H1 (cell line): ENCODE results near the gene ERO1B. TPM values are rescaled to one million over a fixed set of nuclear protein-coding genes. Genes with fewer than 3 reads are reported as not detected.

Experiments
- CTCF ChIA-PET: fragments of 300-600 bp; sonication (Branson Sonifier 250); formaldehyde crosslinking; loops from one replicate; lab custom pipeline; 2021; ENCODE audit not compliant: partially characterized antibody; lab: Charles Lee
- POLR2A ChIA-PET: fragments of 300-600 bp; sonication (Branson Sonifier 250); formaldehyde crosslinking; loops from one replicate; lab custom pipeline; 2021; ENCODE audit warnings: inconsistent platforms; ENCODE audit not compliant: partially characterized antibody; lab: Charles Lee
- DNase-seq, 2 experiments: peaks; one replicate each; pipeline versions ENCODE4 v3.0.0 to v3.0.0-alpha.2; 2010 to 2022; ENCODE audit warnings: low spot score in 2 of 2, low read depth in 1 of 2, mixed read lengths in 1 of 2
- FAIRE-seq: peaks from 2 replicates; lab custom pipeline; 2011; peaks lifted over from hg19 to GRCh38; lab: Jason Lieb, UNC
- H2AFZ ChIP-seq: 2 replicates; pipeline ENCODE4 v1.8.1; 2012; ENCODE audit warnings: low read length, inconsistent platforms
- H2AK5ac ChIP-seq: 2 replicates; pipeline ENCODE4 v1.6.1; 2013; ENCODE audit warnings: low read depth, low read length
- H2BK120ac ChIP-seq: replicated peaks from 2 replicates; pipeline ENCODE3; 2013; ENCODE audit warnings: low read depth, low read length, inconsistent platforms
- H2BK12ac ChIP-seq: 2 replicates; pipeline ENCODE4 v1.6.1; 2013; ENCODE audit warnings: low read depth, low read length
- H2BK15ac ChIP-seq: 2 replicates; pipeline ENCODE4 v1.6.1; 2013; ENCODE audit warnings: low read length
- H2BK20ac ChIP-seq: 2 replicates; pipeline ENCODE4 v1.6.1; 2013; ENCODE audit warnings: low read length
- H2BK5ac ChIP-seq: 2 replicates; pipeline ENCODE4 v1.6.1; 2013; ENCODE audit warnings: low read depth, low read length
- H3K14ac ChIP-seq: 2 replicates; pipeline ENCODE4 v1.6.1; 2013; ENCODE audit warnings: inconsistent platforms; ENCODE audit not compliant: insufficient read length
- H3K18ac ChIP-seq: 2 replicates; pipeline ENCODE4 v1.6.1; 2013; ENCODE audit warnings: low read length; ENCODE audit errors: extremely low read depth
- H3K23ac ChIP-seq: 2 replicates; pipeline ENCODE4 v1.6.1; 2013; ENCODE audit warnings: inconsistent platforms; ENCODE audit not compliant: insufficient read length
- H3K23me2 ChIP-seq: 2 replicates; pipeline ENCODE4 v1.6.1; 2013; ENCODE audit warnings: low read depth, low read length
- H3K27ac ChIP-seq: 2 replicates; pipeline ENCODE4 v1.6.1; 2011; ENCODE audit warnings: low read depth, low read length, inconsistent platforms
- H3K27me3 ChIP-seq, 4 experiments: replicated peaks in 1 of 4; 1 replicate in 1 of 4; 2 replicates in 3 of 4; pipeline versions ENCODE4 v1.6.1 to v1.8.1; 2011 to 2013; ENCODE audit warnings: low read length in 3 of 4, mild to moderate bottlenecking in 3 of 4, inconsistent platforms in 2 of 4, mixed read lengths in 2 of 4, moderate library complexity in 1 of 4; ENCODE audit not compliant: control insufficient read depth in 3 of 4, insufficient read depth in 3 of 4; ENCODE audit errors: extremely low read depth in 1 of 4
- H3K36me3 ChIP-seq, 4 experiments: 2 replicates each; pipeline versions ENCODE4 v1.6.1 to v1.8.1; 2011 to 2013; ENCODE audit warnings: mild to moderate bottlenecking in 4 of 4, low read length in 3 of 4, moderate library complexity in 2 of 4, control low read depth in 1 of 4, inconsistent platforms in 1 of 4; ENCODE audit not compliant: insufficient read depth in 4 of 4, control insufficient read depth in 2 of 4
- H3K4ac ChIP-seq: replicated peaks from 2 replicates; pipeline ENCODE3; 2013; ENCODE audit warnings: low read length, low read depth, mixed read lengths, inconsistent platforms; ENCODE audit not compliant: insufficient read length
- H3K4me1 ChIP-seq, 4 experiments: replicated peaks in 1 of 4; 1 replicate in 1 of 4; 2 replicates in 3 of 4; pipeline versions ENCODE4 v1.6.1 to v1.8.1; 2011 to 2013; ENCODE audit warnings: low read length in 3 of 4, inconsistent platforms in 2 of 4, mixed read lengths in 1 of 4; ENCODE audit not compliant: insufficient read depth in 4 of 4, control insufficient read depth in 3 of 4
- H3K4me2 ChIP-seq, 2 experiments: 2 replicates each; pipeline versions ENCODE4 v1.6.1 to v1.8.1; 2011 to 2013; ENCODE audit warnings: low read depth in 2 of 2, low read length in 2 of 2, control low read depth in 1 of 2, inconsistent platforms in 1 of 2, mild to moderate bottlenecking in 1 of 2; ENCODE audit not compliant: insufficient read depth in 1 of 2
- H3K4me3 ChIP-seq, 4 experiments: fragments of 200-600, 300-600 bp in 1 of 4; sonication (generic), shearing (Covaris generic), sonication (Bioruptor Twin) in 1 of 4; 2 replicates each; pipeline versions ENCODE4 v1.5.1 to v1.8.1; 2011 to 2016; ENCODE audit warnings: low read length in 4 of 4, low read depth in 3 of 4, control low read depth in 2 of 4, inconsistent platforms in 2 of 4, mild to moderate bottlenecking in 2 of 4, mixed read lengths in 1 of 4, moderate library complexity in 1 of 4; ENCODE audit not compliant: insufficient read depth in 2 of 4; ENCODE audit errors: extremely low read depth in 1 of 4
- H3K56ac ChIP-seq: replicated peaks from 2 replicates; pipeline ENCODE3; 2013; ENCODE audit warnings: low read depth, mild to moderate bottlenecking, mixed read lengths, low read length, inconsistent platforms; ENCODE audit not compliant: insufficient read length
- H3K79me1 ChIP-seq: 2 replicates; pipeline ENCODE4 v1.6.1; 2013; ENCODE audit warnings: low read depth, low read length, control low read depth
- H3K79me2 ChIP-seq, 2 experiments: 2 replicates each; pipeline versions ENCODE4 v1.6.1 to v1.8.1; 2012 to 2013; ENCODE audit warnings: low read length in 2 of 2, mild to moderate bottlenecking in 2 of 2, inconsistent platforms in 1 of 2; ENCODE audit not compliant: insufficient read depth in 2 of 2, control insufficient read depth in 1 of 2
- H3K9ac ChIP-seq, 4 experiments: replicated peaks in 1 of 4; 1 replicate in 1 of 4; 2 replicates in 3 of 4; pipeline versions ENCODE4 v1.6.1 to v1.8.1; 2011 to 2013; ENCODE audit warnings: low read depth in 3 of 4, low read length in 3 of 4, control low read depth in 2 of 4, mild to moderate bottlenecking in 2 of 4, moderate library complexity in 2 of 4, inconsistent platforms in 1 of 4; ENCODE audit errors: extremely low read depth in 1 of 4
- H3K9me3 ChIP-seq, 2 experiments: 2 replicates each; pipeline versions ENCODE4 v1.6.1 to v1.8.1; 2012 to 2013; ENCODE audit warnings: mild to moderate bottlenecking in 2 of 2, moderate library complexity in 2 of 2, control low read depth in 1 of 2, inconsistent platforms in 1 of 2, low read depth in 1 of 2, low read length in 1 of 2, mixed read lengths in 1 of 2; ENCODE audit not compliant: insufficient read depth in 2 of 2
- H4K20me1 ChIP-seq, 2 experiments: replicated peaks in 1 of 2; 2 replicates each; pipeline versions ENCODE3 to v1.8.1; 2011 to 2013; ENCODE audit warnings: inconsistent platforms in 2 of 2, low read length in 2 of 2, mild to moderate bottlenecking in 1 of 2; ENCODE audit not compliant: insufficient read depth in 2 of 2, control insufficient read depth in 1 of 2
- H4K5ac ChIP-seq: 2 replicates; pipeline ENCODE4 v1.6.1; 2013; ENCODE audit warnings: low read length, low read depth, mixed read lengths, inconsistent platforms; ENCODE audit not compliant: insufficient read length
- H4K8ac ChIP-seq: 2 replicates; pipeline ENCODE4 v1.8.0; 2013; ENCODE audit warnings: mild to moderate bottlenecking, moderate library complexity, low read length, inconsistent platforms; ENCODE audit not compliant: insufficient read depth; ENCODE audit errors: extremely low read depth
- H4K91ac ChIP-seq: replicated peaks from 2 replicates; pipeline ENCODE3; 2013; ENCODE audit warnings: low read length, mixed read lengths, inconsistent platforms; ENCODE audit not compliant: insufficient read length
- ATF3 ChIP-seq: IDR thresholded peaks from 2 replicates; pipeline ENCODE4 v1.6.1; 2011; ENCODE audit warnings: low read depth, mild to moderate bottlenecking, low read length; ENCODE audit not compliant: insufficient read depth
- BCL11A ChIP-seq, 2 experiments: IDR thresholded peaks; one replicate each; pipeline ENCODE4 v1.6.1; 2011; ENCODE audit warnings: low read depth in 2 of 2, low read length in 2 of 2, mild to moderate bottlenecking in 2 of 2
- CREB1 ChIP-seq: IDR thresholded peaks from 2 replicates; pipeline ENCODE4 v1.6.1; 2012; ENCODE audit warnings: inconsistent platforms
- EZH2 ChIP-seq: fragments of 200-600 bp; sonication (generic); IDR thresholded peaks from 2 replicates; pipeline ENCODE4 v1.7.1; 2012; ENCODE audit warnings: low read depth, mild to moderate bottlenecking, moderate library complexity, low read length, inconsistent platforms; ENCODE audit not compliant: severe bottlenecking
- POU5F1 ChIP-seq: IDR thresholded peaks from 2 replicates; pipeline ENCODE4 v1.6.1; 2011; ENCODE audit warnings: low read depth, mild to moderate bottlenecking, low read length, moderate library complexity
- SIN3A ChIP-seq, 2 experiments: IDR thresholded peaks in 1 of 2; conservative IDR thresholded peaks in 1 of 2; 2 replicates each; pipeline ENCODE4 v1.6.1; 2011 to 2012; ENCODE audit warnings: low read length in 2 of 2, improper control_type of control experiment in 1 of 2, low read depth in 1 of 2, mild to moderate bottlenecking in 1 of 2
- SIRT6 ChIP-seq: IDR thresholded peaks from one replicate; pipeline ENCODE4 v1.7.1; 2012; ENCODE audit warnings: low read length, inconsistent platforms
- SP1 ChIP-seq: IDR thresholded peaks from 2 replicates; pipeline ENCODE4 v1.6.1; 2011; ENCODE audit warnings: low read depth, low read length
- SP2 ChIP-seq: IDR thresholded peaks from 2 replicates; pipeline ENCODE4 v1.6.1; 2012; ENCODE audit warnings: mild to moderate bottlenecking, low read length, inconsistent platforms
- TBP ChIP-seq: IDR thresholded peaks from 2 replicates; pipeline ENCODE4 v1.6.1; 2011; ENCODE audit warnings: low read depth, low read length, improper control_type of control experiment
- TEAD4 ChIP-seq: IDR thresholded peaks from 2 replicates; pipeline ENCODE4 v1.6.1; 2012; ENCODE audit warnings: low read depth, low read length, inconsistent platforms, mixed read lengths
- WGBS, 2 experiments: shearing (Covaris generic) in 1 of 2; methylation state at CpG; one replicate each; pipeline versions ENCODE4 v1.1.6 to v1.1.7; 2013 to 2015; ENCODE audit warnings: low lambda C conversion rate in 2 of 2, mixed read lengths in 2 of 2, inconsistent platforms in 1 of 2, low coverage in 1 of 2, missing lambda C conversion rate in 1 of 2; ENCODE audit not compliant: insufficient replicate concordance in 2 of 2, insufficient coverage in 1 of 2, insufficient read length in 1 of 2; ENCODE audit errors: extremely low coverage in 1 of 2, missing lambda C conversion rate in 1 of 2; 5-methylcytosine and 5-hydroxymethylcytosine counted together
- polyA plus RNA-seq, 7 experiments: library from polyadenylated mRNA; depleted of rRNA in 3 of 7; stranded (reverse) in 5 of 7; unstranded in 2 of 7; fragments of >200 nt in 5 of 7; fragments of 200-250 nt in 2 of 7; gene quantifications; 1 replicate in 5 of 7; 2 replicates in 1 of 7; 4 replicates in 1 of 7; pipeline versions ENCODE4 v1.2.1 to v1.2.3, GENCODE V29; 2011 to 2013; ENCODE audit warnings: missing spikeins in 2 of 7, mixed read lengths in 2 of 7
- total RNA-seq: library from RNA; stranded (reverse); fragmentation: NEBNext Ultra II Directional; extraction: Animal tissue kit (Norgen Biotek cat#: 25700); gene quantifications from 2 replicates; pipeline ENCODE4 v1.2.1, GENCODE V29; 2021

The ERO1B gene
- total and polyA plus RNA-seq, 2 of the 8 experiments (the other 6 are each of a cell fraction or from before 2014, with no cell fraction given), result 0.74 to 5.6 TPM

- Histone ChIP-seq H3K36me3 (peaks cover 0 to 3% (median 0%) of the 10 kb centered on the region in 4 experiments; a peak in 2 of 8 replicates), H3K9me3 (no peaks in the 10 kb centered on the region), H3K27me3 (no peaks in the 10 kb centered on the region), H3K79me1 (no peaks in the 10 kb centered on the region), H3K23ac (no peak overlapping the region), H3K56ac (no peak overlapping the region), H3K4me2 (no peak overlapping the region), H3K18ac (no peak overlapping the region), H2BK20ac (no peak overlapping the region), H2BK15ac (no peak overlapping the region), H4K91ac (no peak overlapping the region), H3K4me1 (no peaks in the 10 kb centered on the region), H2AFZ (no peak overlapping the region), H4K8ac (no peak overlapping the region), H3K9ac (no peak overlapping the region), H3K14ac (no peak overlapping the region), H3K4me3 (no peak overlapping the region), H4K20me1 (no peaks in the 10 kb centered on the region), H3K23me2 (no peaks in the 10 kb centered on the region), H3K4ac (no peak overlapping the region), H2AK5ac (no peak overlapping the region), H2BK12ac (no peak overlapping the region), H3K27ac (no peak overlapping the region), H3K79me2 (no peaks in the 10 kb centered on the region), H2BK120ac (no peak overlapping the region), H4K5ac (no peak overlapping the region), H2BK5ac (no peak overlapping the region)
- FAIRE-seq, result no peak
- WGBS, 2 experiments, result 85% methylated on average over 4 of the region's 4 CpGs; no CpG with 5 or more reads in 1 of the 2 experiments
- CTCF ChIA-PET, result no interaction called here
- DNase-seq, result no peak
- TF ChIP-seq CREB1 (no peak), POU5F1 (no peak), SP1 (no peak), BCL11A (IDR thresholded peaks at IDR 0.05; ENCODE audit: low read depth in 2 of 2, low read length in 2 of 2) (no peak), EZH2 (no peak), ATF3 (no peak), SP2 (no peak), SIRT6 (no peak), TEAD4 (no peak), TBP (no peak), SIN3A (conservative IDR thresholded peaks at IDR 0.05 in 1 of 2, IDR thresholded peaks at IDR 0.05 in 1 of 2; ENCODE audit: low read depth in 1 of 2, low read length in 2 of 2) (no peak)
- POLR2A ChIA-PET, result no interaction called here
These were observed 96.1 kb downstream of the ERO1B start for GRCh38 chr1:236185687-236186086.
